Parathyroid adenoma (tissue), 2 donors: ENCODE data around the gene SMG6.

ENCODE experiments used
- H2AFZ ChIP-seq: fragments of 300-600 bp; sonication (generic); one replicate; pipeline ENCODE4 v1.7.0; 2017; ENCODE audit warnings: antibody characterized with exemption, mild to moderate bottlenecking
- H3K27ac ChIP-seq: fragments of 300-600 bp; sonication (generic); one replicate; pipeline ENCODE4 v1.7.0; 2017
- H3K27me3 ChIP-seq: fragments of 300-600 bp; sonication (generic); one replicate; pipeline ENCODE4 v1.7.0; 2017; ENCODE audit warnings: low read length; ENCODE audit not compliant: control insufficient read depth, insufficient read depth
- H3K36me3 ChIP-seq: fragments of 300-600 bp; sonication (generic); one replicate; pipeline ENCODE4 v1.7.0; 2017; ENCODE audit warnings: low read length; ENCODE audit not compliant: control insufficient read depth, insufficient read depth
- H3K4me1 ChIP-seq: fragments of 300-600 bp; sonication (generic); one replicate; pipeline ENCODE4 v1.7.0; 2017; ENCODE audit warnings: control low read depth
- H3K4me2 ChIP-seq: fragments of 300-600 bp; sonication (generic); one replicate; pipeline ENCODE4 v1.7.0; 2017; ENCODE audit warnings: low read length
- H3K4me3 ChIP-seq: fragments of 300-600 bp; sonication (generic); one replicate; pipeline ENCODE4 v1.7.0; 2017; ENCODE audit warnings: low read depth, low read length
- H3K79me2 ChIP-seq: fragments of 300-600 bp; sonication (generic); one replicate; pipeline ENCODE4 v1.7.0; 2017; ENCODE audit warnings: control low read depth
- H3K9ac ChIP-seq: fragments of 300-600 bp; sonication (generic); one replicate; pipeline ENCODE4 v1.7.0; 2017; ENCODE audit warnings: mild to moderate bottlenecking
- H3K9me3 ChIP-seq: fragments of 300-600 bp; sonication (generic); one replicate; pipeline ENCODE4 v1.7.0; 2017; ENCODE audit warnings: low read length; ENCODE audit not compliant: control insufficient read depth
- TF ChIP-seq, protein P1 (sequence below): fragments of 300-600 bp; sonication (generic); IDR thresholded peaks from one replicate; pipeline ENCODE4 v1.7.0; 2017; ENCODE audit warnings: antibody characterized with exemption, mild to moderate bottlenecking
- donor health status: primary hyperparathyroidism.

SMG6 gene

DNA sequence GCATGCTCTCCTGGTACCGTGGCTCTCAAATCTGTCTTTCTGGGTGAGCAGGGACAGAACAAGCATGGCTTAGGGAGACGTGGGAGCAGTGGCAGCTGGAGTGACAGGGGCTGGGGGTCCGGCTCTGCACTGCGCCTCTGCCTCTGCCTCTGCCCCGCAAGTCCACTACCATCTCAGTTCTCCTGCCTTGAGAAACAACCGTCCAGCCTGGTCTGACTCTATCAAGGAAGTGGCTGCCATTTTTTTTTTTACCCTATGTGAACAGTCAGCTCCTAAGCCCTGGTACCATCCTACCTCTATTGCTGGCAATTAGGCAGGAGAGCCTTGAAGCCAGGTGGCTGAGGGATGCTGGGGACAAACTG is 232.6 kb downstream of the SMG6 start:
- Histone ChIP-seq H3K9ac (no peak overlapping the region), H3K36me3 (no peaks in the 10 kb centered on the region), H3K9me3 (no peaks in the 10 kb centered on the region), H3K27me3 (no peaks in the 10 kb centered on the region), H2AFZ (no peak overlapping the region), H3K4me2 (no peak overlapping the region), H3K4me3 (no peak overlapping the region), H3K79me2 (no peaks in the 10 kb centered on the region), H3K27ac (peak overlapping the region; percentile 73), H3K4me1 (peaks cover 5% of the 10 kb centered on the region)
- TF ChIP-seq, protein P1, sequence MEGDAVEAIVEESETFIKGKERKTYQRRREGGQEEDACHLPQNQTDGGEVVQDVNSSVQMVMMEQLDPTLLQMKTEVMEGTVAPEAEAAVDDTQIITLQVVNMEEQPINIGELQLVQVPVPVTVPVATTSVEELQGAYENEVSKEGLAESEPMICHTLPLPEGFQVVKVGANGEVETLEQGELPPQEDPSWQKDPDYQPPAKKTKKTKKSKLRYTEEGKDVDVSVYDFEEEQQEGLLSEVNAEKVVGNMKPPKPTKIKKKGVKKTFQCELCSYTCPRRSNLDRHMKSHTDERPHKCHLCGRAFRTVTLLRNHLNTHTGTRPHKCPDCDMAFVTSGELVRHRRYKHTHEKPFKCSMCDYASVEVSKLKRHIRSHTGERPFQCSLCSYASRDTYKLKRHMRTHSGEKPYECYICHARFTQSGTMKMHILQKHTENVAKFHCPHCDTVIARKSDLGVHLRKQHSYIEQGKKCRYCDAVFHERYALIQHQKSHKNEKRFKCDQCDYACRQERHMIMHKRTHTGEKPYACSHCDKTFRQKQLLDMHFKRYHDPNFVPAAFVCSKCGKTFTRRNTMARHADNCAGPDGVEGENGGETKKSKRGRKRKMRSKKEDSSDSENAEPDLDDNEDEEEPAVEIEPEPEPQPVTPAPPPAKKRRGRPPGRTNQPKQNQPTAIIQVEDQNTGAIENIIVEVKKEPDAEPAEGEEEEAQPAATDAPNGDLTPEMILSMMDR: no peak

DNA sequence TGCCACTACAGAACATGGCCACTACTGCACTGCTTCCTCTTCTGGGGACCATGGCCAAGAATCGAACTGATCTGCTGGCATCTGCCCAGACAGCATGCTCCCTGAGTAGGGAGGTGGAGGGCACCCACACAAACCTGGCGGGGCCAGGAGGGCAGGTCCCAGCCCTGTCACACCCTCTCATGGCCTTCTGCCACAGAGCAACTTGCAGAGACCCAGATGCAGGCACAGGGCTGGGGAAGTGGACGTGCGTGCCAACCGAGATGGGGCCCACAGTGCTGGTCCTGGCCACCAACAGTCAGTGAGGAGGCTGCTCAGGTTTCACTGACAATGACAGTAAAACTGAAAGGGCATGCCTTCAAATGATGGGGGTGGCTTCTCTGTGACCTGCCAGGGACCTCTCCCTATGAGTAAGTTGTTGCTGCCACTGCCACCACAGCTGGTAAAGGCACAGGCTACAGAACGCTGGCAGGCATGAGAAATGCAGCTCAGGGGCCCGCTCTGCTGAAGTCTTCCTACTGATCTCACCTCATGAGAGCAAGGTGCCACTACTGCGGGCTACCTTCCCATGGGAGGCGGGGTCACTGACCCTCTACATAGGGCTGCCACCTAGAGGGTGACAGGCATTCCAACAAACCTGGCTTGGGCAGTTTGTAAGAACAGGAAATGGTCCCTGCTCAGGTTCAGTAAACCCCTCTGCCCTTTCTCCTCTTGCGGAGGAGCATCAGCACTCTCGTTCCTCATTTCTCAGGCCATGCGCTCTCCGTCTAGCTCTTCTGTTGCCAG is 233.2 kb downstream of the SMG6 start:
- H3K4me1 ChIP-seq: peaks cover 5% of the 10 kb centered on the region
- no peak overlapping the region for H3K9ac ChIP-seq
- no peaks in the 10 kb centered on the region for H3K79me2 ChIP-seq
- H3K27ac ChIP-seq: peak overlapping the region; percentile 73
- no peaks in the 10 kb centered on the region for H3K27me3 ChIP-seq
- no peaks in the 10 kb centered on the region for H3K9me3 ChIP-seq
- TF ChIP-seq, protein P1: no peak
- H3K4me2 ChIP-seq: no peak overlapping the region
- H3K36me3 ChIP-seq: no peaks in the 10 kb centered on the region
- no peak overlapping the region for H2AFZ ChIP-seq
- H3K4me3 ChIP-seq: no peak overlapping the region

- no peak overlapping the region for H3K4me2 ChIP-seq
- no peaks in the 10 kb centered on the region for H3K79me2 ChIP-seq
- TF ChIP-seq, protein P1: no peak
- no peak overlapping the region for H3K9ac ChIP-seq
- H3K4me3 ChIP-seq: no peak overlapping the region
- no peaks in the 10 kb centered on the region for H3K36me3 ChIP-seq
- no peaks in the 10 kb centered on the region for H3K9me3 ChIP-seq
- H3K27ac ChIP-seq: peak overlapping the region; percentile 29
- peaks cover 5% of the 10 kb centered on the region for H3K4me1 ChIP-seq
- H3K27me3 ChIP-seq: no peaks in the 10 kb centered on the region
- no peak overlapping the region for H2AFZ ChIP-seq
Observed at GRCh38 chr17:2068519-2069051, 235.0 kb downstream of the SMG6 start.

DNA sequence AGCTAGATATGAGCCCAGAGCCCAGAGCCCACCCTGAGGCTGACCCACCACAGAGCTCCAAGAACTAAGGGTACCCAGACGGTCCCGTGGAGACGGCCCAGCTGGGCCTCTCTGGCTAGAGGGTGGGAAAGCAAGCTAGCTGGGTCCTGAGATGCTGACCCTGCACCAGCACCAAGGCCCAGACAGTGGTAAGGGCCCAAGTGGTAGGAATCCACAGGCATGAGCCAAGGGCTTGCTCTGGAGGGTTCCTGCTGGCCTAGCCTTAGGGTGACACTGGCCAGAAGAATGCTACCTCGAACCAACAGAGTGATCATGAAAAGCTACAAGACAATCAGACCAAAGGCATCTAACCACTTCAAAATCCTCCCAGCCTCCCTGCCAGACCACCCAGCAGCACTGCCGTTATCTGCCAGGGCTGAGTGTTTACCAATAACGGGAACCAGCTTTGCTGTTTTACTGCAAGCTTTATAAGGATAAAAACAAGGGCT is 235.5 kb downstream of the SMG6 start:
- Histone ChIP-seq H2AFZ (no peak overlapping the region), H3K9me3 (no peaks in the 10 kb centered on the region), H3K36me3 (no peaks in the 10 kb centered on the region), H3K27ac (no peak overlapping the region), H3K4me2 (no peak overlapping the region), H3K9ac (no peak overlapping the region), H3K4me1 (peaks cover 5% of the 10 kb centered on the region), H3K79me2 (no peaks in the 10 kb centered on the region), H3K27me3 (no peaks in the 10 kb centered on the region), H3K4me3 (no peak overlapping the region)
- TF ChIP-seq, protein P1: no peak
